Neuronal stem cell (in vitro differentiated cells): Measurements from ENCODE around the gene FLT4. TPM values are rescaled to one million over a fixed set of nuclear protein-coding genes. Genes with fewer than 3 reads are reported as not detected.

Experiments
- DNase-seq: peaks from one replicate; pipeline ENCODE4 v3.0.0-alpha.2; 2013; ENCODE audit warnings: low spot score
- H2AFZ ChIP-seq: one replicate; pipeline ENCODE4 v1.6.1; 2013; ENCODE audit warnings: mild to moderate bottlenecking, low read length, inconsistent platforms
- H2AK5ac ChIP-seq: 2 replicates; pipeline ENCODE4 v1.6.1; 2013; ENCODE audit warnings: low read depth, mild to moderate bottlenecking, inconsistent platforms, low read length, moderate library complexity, mixed read lengths
- H2BK120ac ChIP-seq: 2 replicates; pipeline ENCODE4 v1.6.1; 2013; ENCODE audit warnings: low read depth, mild to moderate bottlenecking, inconsistent platforms, low read length, moderate library complexity, mixed read lengths
- H2BK12ac ChIP-seq: one replicate; pipeline ENCODE4 v1.6.1; 2013; ENCODE audit warnings: low read length, inconsistent platforms
- H2BK15ac ChIP-seq: 2 replicates; pipeline ENCODE4 v1.6.1; 2013; ENCODE audit warnings: mild to moderate bottlenecking, low read length, inconsistent platforms, mixed read lengths
- H2BK5ac ChIP-seq: one replicate; pipeline ENCODE4 v1.6.1; 2013; ENCODE audit warnings: inconsistent platforms, mild to moderate bottlenecking, low read length, moderate library complexity
- H3K14ac ChIP-seq: one replicate; pipeline ENCODE4 v1.6.1; 2013; ENCODE audit warnings: low read length, inconsistent platforms
- H3K18ac ChIP-seq: 2 replicates; pipeline ENCODE4 v1.6.1; 2013; ENCODE audit warnings: low read length, inconsistent platforms
- H3K23ac ChIP-seq: 2 replicates; pipeline ENCODE4 v1.6.1; 2013; ENCODE audit warnings: low read depth, mild to moderate bottlenecking, mixed read lengths, low read length, inconsistent platforms; ENCODE audit not compliant: poor library complexity
- H3K27ac ChIP-seq: replicated peaks from 3 replicates; pipeline ENCODE4 v1.5.1; 2013; ENCODE audit warnings: low read length, inconsistent platforms
- H3K27me3 ChIP-seq, 3 experiments: 2 replicates each; pipeline ENCODE4 v1.6.1; 2013; ENCODE audit warnings: low read length in 3 of 3, mild to moderate bottlenecking in 2 of 3, inconsistent platforms in 1 of 3, low read depth in 1 of 3, mixed read lengths in 1 of 3, moderate library complexity in 1 of 3; ENCODE audit not compliant: control insufficient read depth in 3 of 3, insufficient read depth in 3 of 3
- H3K36me3 ChIP-seq, 2 donors: replicated peaks in 1 of 2; 2 replicates each; pipeline ENCODE4 v1.6.1; 2013; ENCODE audit warnings: low read length in 2 of 2; ENCODE audit not compliant: control insufficient read depth in 2 of 2, insufficient read depth in 2 of 2
- H3K4ac ChIP-seq: 2 replicates; pipeline ENCODE4 v1.6.1; 2013; ENCODE audit warnings: inconsistent platforms, mild to moderate bottlenecking, low read length, moderate library complexity
- H3K4me1 ChIP-seq, 2 donors: 1 replicate in 1 of 2; 2 replicates in 1 of 2; pipeline ENCODE4 v1.6.1; 2013; ENCODE audit warnings: low read length in 2 of 2, low read depth in 1 of 2; ENCODE audit not compliant: control insufficient read depth in 2 of 2, insufficient read depth in 1 of 2
- H3K4me2 ChIP-seq: one replicate; pipeline ENCODE4 v1.6.1; 2013; ENCODE audit warnings: mild to moderate bottlenecking, low read length, inconsistent platforms; ENCODE audit not compliant: insufficient read depth, poor library complexity, severe bottlenecking
- H3K4me3 ChIP-seq, 2 donors: 2 replicates each; pipeline ENCODE4 v1.5.1; 2013; ENCODE audit warnings: low read length in 2 of 2, mild to moderate bottlenecking in 2 of 2, inconsistent platforms in 1 of 2, moderate library complexity in 1 of 2
- H3K79me1 ChIP-seq: one replicate; pipeline ENCODE4 v1.6.1; 2013; ENCODE audit warnings: low read depth, mild to moderate bottlenecking, inconsistent platforms, low read length, moderate library complexity
- H3K9ac ChIP-seq: one replicate; pipeline ENCODE4 v1.6.1; 2013; ENCODE audit warnings: mild to moderate bottlenecking, low read depth, low read length, inconsistent platforms; ENCODE audit not compliant: poor library complexity
- H3K9me3 ChIP-seq, 2 donors: replicated peaks in 1 of 2; 2 replicates each; pipeline versions ENCODE3 to v1.6.1; 2013; ENCODE audit warnings: low read length in 2 of 2, mild to moderate bottlenecking in 2 of 2, inconsistent platforms in 1 of 2, low read depth in 1 of 2, mixed read lengths in 1 of 2, moderate library complexity in 1 of 2; ENCODE audit not compliant: control insufficient read depth in 2 of 2, insufficient read depth in 1 of 2
- H4K8ac ChIP-seq: one replicate; pipeline ENCODE4 v1.6.1; 2013; ENCODE audit warnings: low read depth, mild to moderate bottlenecking, inconsistent platforms, low read length, moderate library complexity
- H4K91ac ChIP-seq: one replicate; pipeline ENCODE4 v1.6.1; 2013; ENCODE audit warnings: low read length, low read depth, mild to moderate bottlenecking, inconsistent platforms; ENCODE audit not compliant: poor library complexity
- WGBS, 2 donors: extraction: QIAGEN DNeasy Blood & Tissue Kit; methylation state at CpG; one replicate each; pipeline ENCODE4 v1.1.7; 2013; ENCODE audit warnings: missing lambda C conversion rate in 2 of 2, mixed read lengths in 1 of 2; ENCODE audit not compliant: insufficient read length in 2 of 2, insufficient replicate concordance in 1 of 2; ENCODE audit errors: extremely low coverage in 2 of 2; 5-methylcytosine and 5-hydroxymethylcytosine counted together
- polyA plus RNA-seq, 2 experiments: library from polyadenylated mRNA; stranded (reverse); fragments of 200-250 nt; gene quantifications; one replicate each; pipeline ENCODE4 v1.2.3, GENCODE V29; 2013

The FLT4 gene
- 5.4 TPM for polyA plus RNA-seq (2013, experiment 1 of 2)
- polyA plus RNA-seq (2013, experiment 2 of 2): 5.5 TPM

DNA sequence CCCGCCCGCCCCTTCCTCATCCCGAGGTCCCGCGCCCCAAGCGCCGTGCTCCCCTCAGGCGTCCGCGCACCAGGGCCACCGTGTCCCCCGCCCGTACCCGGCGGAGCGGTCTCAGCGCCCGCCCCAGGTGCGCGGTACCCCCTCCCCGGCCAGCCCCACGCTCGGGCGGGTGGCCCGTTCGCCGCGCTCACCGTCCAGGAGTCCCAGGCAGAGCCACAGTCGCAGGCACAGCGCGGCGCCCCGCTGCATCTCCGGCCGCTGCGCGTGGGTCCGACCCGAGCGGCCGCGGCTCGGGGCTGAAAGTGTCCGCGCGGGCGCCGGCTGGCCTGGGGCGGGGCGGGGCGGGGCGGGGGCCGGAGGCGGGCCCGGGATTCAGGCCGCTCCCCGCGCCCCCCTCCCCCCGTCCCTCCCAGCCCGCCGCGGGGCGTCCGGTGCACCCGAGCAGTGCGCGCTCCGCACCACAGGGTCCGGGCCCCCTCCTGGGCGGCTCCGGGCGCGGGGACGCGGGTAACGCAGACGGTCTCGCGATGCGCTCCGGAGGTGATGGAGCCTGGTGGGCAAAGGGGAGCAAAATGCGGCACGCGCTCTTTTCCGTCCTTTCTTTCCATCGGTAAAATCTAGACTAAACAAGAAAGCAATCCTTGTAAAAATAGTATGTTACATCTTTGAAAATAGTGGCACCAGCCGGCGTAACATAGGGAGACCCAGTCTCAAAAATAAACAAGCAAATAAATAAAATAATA, at the start of gene FLT4:
TSS of gene FLT4 (minus strand) at position 304 of the 743 bp plus-strand sequence. CDS start at position 249, 55 bp downstream.
- H2AK5ac ChIP-seq: peak within 1 kb of the TSS; percentile 1
- H3K27me3 ChIP-seq: peaks cover 14 to 89% (median 38%) of the 10 kb centered on the region in 3 experiments
- peak within 1 kb of the TSS; percentile 78 for H2AFZ ChIP-seq
- H2BK12ac ChIP-seq: no peak within 1 kb of the TSS
- peak within 1 kb of the TSS; percentile 80 for H3K23ac ChIP-seq
- H3K27ac ChIP-seq: no peak within 1 kb of the TSS
- H2BK120ac ChIP-seq: no peak within 1 kb of the TSS
- peak within 1 kb of the TSS; percentile 44 for H3K9ac ChIP-seq
- no peak for DNase-seq
- H4K8ac ChIP-seq: no peak within 1 kb of the TSS
- H2BK15ac ChIP-seq: peak within 1 kb of the TSS; percentile 17
- H3K4me1 ChIP-seq: peaks cover 0 to 2% of the 10 kb centered on the region in 2 donors
- H2BK5ac ChIP-seq: no peak within 1 kb of the TSS
- H3K36me3 ChIP-seq: no peaks in the 10 kb centered on the region
- no peak within 1 kb of the TSS for H4K91ac ChIP-seq
- H3K9me3 ChIP-seq: no peaks in the 10 kb centered on the region
- H3K14ac ChIP-seq: no peak within 1 kb of the TSS
- peak within 1 kb of the TSS; percentile 80 for H3K4me2 ChIP-seq
- peaks cover 3% of the 10 kb centered on the region for H3K79me1 ChIP-seq
- H3K18ac ChIP-seq: peak within 1 kb of the TSS; percentile 80
- H3K4me3 ChIP-seq: peak within 1 kb of the TSS; percentile 15 to 83
- no CpG with 5 or more reads among the region's 89 CpGs for whole genome bisulfite sequencing, 2 donors
- H3K4ac ChIP-seq: no peak within 1 kb of the TSS

DNA sequence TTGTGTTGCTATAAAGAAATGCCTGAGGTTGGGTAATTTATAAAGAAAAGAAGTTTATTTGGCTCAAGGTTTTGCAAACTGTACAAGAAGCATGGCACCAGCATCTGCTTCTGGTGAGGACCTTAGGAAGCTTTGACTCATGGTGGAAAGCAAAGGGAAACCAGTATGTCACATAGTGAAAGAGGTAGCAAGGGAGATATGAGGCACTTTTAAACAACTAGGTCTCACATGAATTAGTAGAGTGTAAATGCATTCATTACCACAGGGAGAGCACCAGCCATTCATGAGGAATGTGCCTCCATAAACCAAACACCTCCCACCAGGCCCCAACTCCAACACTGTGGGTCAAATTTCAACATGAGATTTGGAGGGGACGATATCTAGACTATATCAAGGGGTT, 49.6 kb upstream of the FLT4 start:
- WGBS, 2 donors: no CpG with 5 or more reads among the region's 1 CpG

DNA sequence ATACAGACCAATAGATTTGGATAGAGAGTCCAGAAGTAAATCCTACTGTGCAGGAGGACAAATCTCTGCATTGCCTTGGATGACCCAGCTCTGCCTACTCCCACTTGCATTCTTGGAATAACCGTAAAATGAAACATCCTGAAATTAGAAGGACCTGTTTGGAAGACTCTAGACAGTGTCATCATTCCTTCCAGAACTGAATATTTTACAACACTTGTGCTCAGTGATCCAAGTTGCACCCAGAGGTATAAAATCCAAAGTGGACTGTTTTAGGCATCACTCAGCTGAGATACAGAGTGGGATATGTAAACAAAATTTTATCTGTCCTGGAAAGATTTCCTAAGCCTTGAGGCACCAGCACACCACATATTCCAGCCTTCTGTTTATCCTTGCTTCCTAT, 46.7 kb upstream of the FLT4 start:
- H3K27ac ChIP-seq: no peak overlapping the region
- H2AFZ ChIP-seq: no peak overlapping the region
- no peak overlapping the region for H2BK5ac ChIP-seq
- H3K4me2 ChIP-seq: no peak overlapping the region
- no peaks in the 10 kb centered on the region for H3K79me1 ChIP-seq
- H3K9ac ChIP-seq: no peak overlapping the region
- no peaks in the 10 kb centered on the region for H3K4me1 ChIP-seq
- H3K23ac ChIP-seq: no peak overlapping the region
- H3K14ac ChIP-seq: no peak overlapping the region
- no peak overlapping the region for H2AK5ac ChIP-seq
- DNase-seq: no peak
- H2BK12ac ChIP-seq: no peak overlapping the region
- no peak overlapping the region for H2BK15ac ChIP-seq
- peaks cover 0 to 10% (median 0%) of the 10 kb centered on the region in 3 experiments for H3K27me3 ChIP-seq
- peaks cover 2 to 3% of the 10 kb centered on the region in 2 donors for H3K9me3 ChIP-seq
- H3K36me3 ChIP-seq: no peaks in the 10 kb centered on the region
- no peak overlapping the region for H4K8ac ChIP-seq
- H3K4ac ChIP-seq: no peak overlapping the region
- no peak overlapping the region for H3K4me3 ChIP-seq
- no peak overlapping the region for H3K18ac ChIP-seq
- no peak overlapping the region for H2BK120ac ChIP-seq
- no peak overlapping the region for H4K91ac ChIP-seq
- WGBS, 2 donors: no CpG with 5 or more reads among the region's 1 CpG

More for the DNA sequence above, 49.6 kb upstream of the FLT4 start:
- Histone ChIP-seq H2AK5ac (no peak overlapping the region), H3K4ac (no peak overlapping the region), H2BK12ac (no peak overlapping the region), H3K9me3 (peaks cover 0 to 3% of the 10 kb centered on the region in 2 donors), H3K79me1 (no peaks in the 10 kb centered on the region), H2BK120ac (no peak overlapping the region), H3K18ac (no peak overlapping the region), H2AFZ (no peak overlapping the region), H3K27ac (no peak overlapping the region), H3K23ac (no peak overlapping the region), H2BK5ac (no peak overlapping the region), H3K4me1 (peaks cover 0 to 3% of the 10 kb centered on the region in 2 donors), H3K36me3 (no peaks in the 10 kb centered on the region), H3K9ac (no peak overlapping the region), H3K4me2 (no peak overlapping the region), H4K8ac (no peak overlapping the region), H2BK15ac (no peak overlapping the region), H4K91ac (no peak overlapping the region), H3K4me3 (no peak overlapping the region), H3K14ac (no peak overlapping the region), H3K27me3 (peaks cover 0 to 3% (median 0%) of the 10 kb centered on the region in 3 experiments)
- DNase-seq: no peak

DNA sequence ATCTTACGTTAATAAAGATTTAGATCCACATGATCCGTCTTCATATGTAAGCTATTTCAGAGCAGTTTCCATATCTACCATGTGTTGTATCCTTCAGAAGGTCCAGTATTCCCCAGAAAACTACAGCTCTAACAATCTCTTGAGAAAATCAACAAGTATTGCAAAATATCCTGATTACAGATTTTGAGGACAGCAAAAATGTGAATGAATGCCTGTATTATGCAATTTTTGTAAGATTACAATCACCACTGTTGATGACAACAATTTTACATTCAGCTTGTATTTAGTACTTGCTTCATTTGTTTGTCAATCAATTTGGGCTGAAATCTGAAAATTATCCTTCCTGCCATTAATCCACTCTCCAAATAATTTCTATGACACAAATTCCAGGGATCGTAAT, 43.0 kb upstream of the FLT4 start:
- H3K9ac ChIP-seq: no peak overlapping the region
- H3K4me3 ChIP-seq: no peak overlapping the region
- H3K14ac ChIP-seq: no peak overlapping the region
- peaks cover 0 to 6% of the 10 kb centered on the region in 2 donors for H3K4me1 ChIP-seq
- WGBS, 2 donors: no CpG with 5 or more reads among the region's 3 CpGs
- H2AFZ ChIP-seq: no peak overlapping the region
- peaks cover 3 to 4% of the 10 kb centered on the region in 2 donors for H3K9me3 ChIP-seq
- no peak overlapping the region for H3K23ac ChIP-seq
- DNase-seq: no peak
- H3K4ac ChIP-seq: no peak overlapping the region
- H3K36me3 ChIP-seq: no peaks in the 10 kb centered on the region
- H2BK12ac ChIP-seq: no peak overlapping the region
- no peak overlapping the region for H3K27ac ChIP-seq
- H3K79me1 ChIP-seq: no peaks in the 10 kb centered on the region
- H3K18ac ChIP-seq: no peak overlapping the region
- no peak overlapping the region for H3K4me2 ChIP-seq
- no peak overlapping the region for H2BK120ac ChIP-seq
- H2BK5ac ChIP-seq: no peak overlapping the region
- H4K91ac ChIP-seq: no peak overlapping the region
- H2BK15ac ChIP-seq: no peak overlapping the region
- no peak overlapping the region for H4K8ac ChIP-seq
- no peak overlapping the region for H2AK5ac ChIP-seq
- H3K27me3 ChIP-seq: peaks cover 0 to 32% (median 0%) of the 10 kb centered on the region in 3 experiments
